ENCODE results near the gene TMEM30B. TPM values are rescaled to one million over a fixed set of nuclear protein-coding genes. Genes with fewer than 3 reads are reported as not detected.
"Not testable (repeated sequence)": the region's sequence is repeated elsewhere in the genome, so short reads cannot be mapped to it uniquely, and the experiment has no call there.

TMEM30B gene
- total RNA-seq, 4 donors from 2014 or later, result 32.7 to 42.0 (median 36.8) TPM

DNA sequence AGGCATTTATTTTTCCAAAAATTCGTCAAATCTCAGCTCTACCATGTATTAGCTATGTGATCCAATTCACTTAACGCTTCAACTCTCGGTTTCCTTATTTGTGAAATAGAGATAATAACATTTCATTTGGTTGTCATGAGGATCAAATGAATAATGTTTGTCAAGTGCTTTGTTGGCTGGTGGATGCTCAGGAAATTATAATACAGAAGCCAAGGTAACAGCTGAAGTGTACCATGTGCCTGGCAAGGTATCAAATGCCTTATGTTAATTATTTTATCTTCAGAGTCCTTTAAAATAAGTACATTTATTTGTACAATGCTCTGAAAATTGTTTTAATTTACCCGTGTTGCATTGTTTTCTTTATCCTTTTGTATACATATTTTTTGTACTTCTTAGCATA lies 34.2 kb upstream of the TMEM30B start:
- Histone ChIP-seq H3K4me1 (no peaks in the 10 kb centered on the region), H3K4me3 (no peak overlapping the region), H3K9me3 (no peaks in the 10 kb centered on the region), H3K27me3 (no peaks in the 10 kb centered on the region), H3K27ac (no peak overlapping the region), H3K36me3 (no peaks in the 10 kb centered on the region)
- TF ChIP-seq EP300 (IDR thresholded peaks at IDR 0.05) (no peak), POLR2A (IDR thresholded peaks at IDR 0.05) (no peak)
- TF ChIP-seq, protein P1, sequence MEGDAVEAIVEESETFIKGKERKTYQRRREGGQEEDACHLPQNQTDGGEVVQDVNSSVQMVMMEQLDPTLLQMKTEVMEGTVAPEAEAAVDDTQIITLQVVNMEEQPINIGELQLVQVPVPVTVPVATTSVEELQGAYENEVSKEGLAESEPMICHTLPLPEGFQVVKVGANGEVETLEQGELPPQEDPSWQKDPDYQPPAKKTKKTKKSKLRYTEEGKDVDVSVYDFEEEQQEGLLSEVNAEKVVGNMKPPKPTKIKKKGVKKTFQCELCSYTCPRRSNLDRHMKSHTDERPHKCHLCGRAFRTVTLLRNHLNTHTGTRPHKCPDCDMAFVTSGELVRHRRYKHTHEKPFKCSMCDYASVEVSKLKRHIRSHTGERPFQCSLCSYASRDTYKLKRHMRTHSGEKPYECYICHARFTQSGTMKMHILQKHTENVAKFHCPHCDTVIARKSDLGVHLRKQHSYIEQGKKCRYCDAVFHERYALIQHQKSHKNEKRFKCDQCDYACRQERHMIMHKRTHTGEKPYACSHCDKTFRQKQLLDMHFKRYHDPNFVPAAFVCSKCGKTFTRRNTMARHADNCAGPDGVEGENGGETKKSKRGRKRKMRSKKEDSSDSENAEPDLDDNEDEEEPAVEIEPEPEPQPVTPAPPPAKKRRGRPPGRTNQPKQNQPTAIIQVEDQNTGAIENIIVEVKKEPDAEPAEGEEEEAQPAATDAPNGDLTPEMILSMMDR (IDR thresholded peaks at IDR 0.05), result no peak
- 85% methylated on average over 4 of the region's 4 CpGs for WGBS
- DNase-seq (ENCODE audit: low spot score in 2 of 2), result no peak

GRCh38 chr14:61308701-61309100 lies 27.6 kb upstream of the TMEM30B start:
- H3K36me3 ChIP-seq; H3K4me1 ChIP-seq; H3K9me3 ChIP-seq; H3K27me3 ChIP-seq; H3K4me3 ChIP-seq; H3K27ac ChIP-seq; DNase-seq (ENCODE audit: low spot score in 2 of 2): not testable (repeated sequence)
- WGBS, result 90% methylated on average over 4 of the region's 4 CpGs

DNA sequence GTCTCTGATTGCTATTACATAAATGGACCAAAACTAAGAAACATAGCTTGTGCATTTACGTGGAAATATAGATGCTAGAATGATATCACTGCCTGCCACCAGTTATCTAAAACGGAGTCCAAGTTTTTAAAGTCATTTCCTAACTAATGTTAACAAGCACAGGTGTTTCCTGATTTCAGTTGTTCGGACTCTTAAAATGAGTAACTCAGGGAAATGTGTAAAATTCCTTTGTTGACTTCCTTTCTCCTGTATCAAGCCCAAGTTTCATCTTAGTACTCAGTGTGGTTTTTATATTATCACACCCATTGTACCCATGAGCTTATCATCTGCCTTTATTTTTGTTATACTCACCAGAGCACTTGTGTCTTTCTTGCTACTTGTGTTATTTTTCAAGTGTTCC lies 27.1 kb upstream of the TMEM30B start:
- H3K4me3 ChIP-seq, result no peak overlapping the region
- no peaks in the 10 kb centered on the region for H3K27me3 ChIP-seq
- no peaks in the 10 kb centered on the region for H3K9me3 ChIP-seq
- 47% methylated on average over 3 of the region's 3 CpGs for WGBS
- no peak overlapping the region for H3K27ac ChIP-seq
- DNase-seq (ENCODE audit: low spot score in 2 of 2), result no peak
- no peaks in the 10 kb centered on the region for H3K36me3 ChIP-seq
- no peaks in the 10 kb centered on the region for H3K4me1 ChIP-seq
- TF ChIP-seq POLR2A (IDR thresholded peaks at IDR 0.05) (no peak), POLR2AphosphoS5 (IDR thresholded peaks at IDR 0.05) (no peak), EP300 (IDR thresholded peaks at IDR 0.05) (no peak)
- TF ChIP-seq, protein P1 (IDR thresholded peaks at IDR 0.05), result no peak

DNA sequence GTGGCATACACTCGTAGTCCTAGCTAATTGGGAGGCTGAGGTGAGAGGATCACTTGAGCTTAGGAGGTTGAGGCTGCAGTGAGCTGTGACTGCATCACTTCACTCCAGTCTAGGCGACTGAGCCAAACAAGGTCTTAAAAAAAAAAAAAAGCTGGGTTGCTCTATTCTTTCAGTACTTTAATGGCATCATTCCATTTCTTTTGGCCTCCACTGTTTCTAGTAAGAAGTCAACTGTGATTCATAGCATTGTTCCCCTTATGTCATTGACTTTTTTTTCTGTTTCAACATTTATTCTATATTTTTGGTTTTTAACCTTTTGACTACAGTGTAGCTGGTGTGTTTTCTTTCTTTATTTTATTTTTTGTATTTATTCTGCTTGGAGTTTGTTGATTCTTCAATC lies 23.6 kb upstream of the TMEM30B start:
- no peaks in the 10 kb centered on the region for H3K9me3 ChIP-seq
- no peak for DNase-seq (ENCODE audit: low spot score in 2 of 2)
- H3K27ac ChIP-seq, result no peak overlapping the region

DNA sequence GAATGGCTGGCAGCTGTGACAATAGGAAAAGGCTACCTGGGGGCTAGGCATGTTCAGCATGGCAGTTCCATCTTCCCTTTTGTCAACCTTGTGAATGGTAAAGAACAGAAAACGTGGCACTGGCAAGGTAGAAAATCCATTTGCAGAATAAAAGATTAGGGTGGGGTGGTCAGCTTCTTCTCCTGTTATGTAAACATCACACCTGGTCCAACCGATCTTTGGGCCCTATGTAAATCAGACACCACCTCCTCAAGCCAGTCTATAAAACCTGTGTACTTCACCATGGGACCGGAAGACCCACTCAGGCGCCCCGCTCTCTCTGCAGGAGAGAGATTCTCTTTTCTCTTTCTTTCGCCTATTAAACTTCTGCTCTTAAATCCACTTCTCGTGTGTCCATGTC lies 19.6 kb upstream of the TMEM30B start:
- Histone ChIP-seq H3K27me3 (no peaks in the 10 kb centered on the region), H3K9me3 (no peaks in the 10 kb centered on the region), H3K4me1 (peaks cover 4% of the 10 kb centered on the region), H3K4me3 (no peak overlapping the region), H3K27ac (no peak overlapping the region), H3K36me3 (no peaks in the 10 kb centered on the region)
- no peak for DNase-seq (ENCODE audit: low spot score in 2 of 2)
- WGBS, result 91% methylated on average over 7 of the region's 7 CpGs
- TF ChIP-seq, protein P1 (IDR thresholded peaks at IDR 0.05), result no peak
- TF ChIP-seq EP300 (IDR thresholded peaks at IDR 0.05), result no peak

More for the DNA sequence above, 23.6 kb upstream of the TMEM30B start:
- H3K27me3 ChIP-seq, result no peaks in the 10 kb centered on the region
- TF ChIP-seq, protein P1 (IDR thresholded peaks at IDR 0.05), result no peak
- TF ChIP-seq POLR2AphosphoS5 (IDR thresholded peaks at IDR 0.05) (no peak), POLR2A (IDR thresholded peaks at IDR 0.05) (no peak), EP300 (IDR thresholded peaks at IDR 0.05) (no peak)
- WGBS, result 97% methylated on average over 2 of the region's 2 CpGs
- no peaks in the 10 kb centered on the region for H3K4me1 ChIP-seq
- no peaks in the 10 kb centered on the region for H3K36me3 ChIP-seq
- H3K4me3 ChIP-seq, result no peak overlapping the region

- 38% methylated on average over 2 of the region's 2 CpGs for WGBS
- DNase-seq (ENCODE audit: low spot score in 2 of 2), result no peak
- Histone ChIP-seq H3K27ac (no peak overlapping the region), H3K4me3 (no peak overlapping the region), H3K4me1 (peaks cover 4% of the 10 kb centered on the region), H3K9me3 (no peaks in the 10 kb centered on the region), H3K36me3 (no peaks in the 10 kb centered on the region), H3K27me3 (no peaks in the 10 kb centered on the region)
- no peak for TF ChIP-seq POLR2A (IDR thresholded peaks at IDR 0.05)
- TF ChIP-seq EP300 (IDR thresholded peaks at IDR 0.05), result no peak
- TF ChIP-seq POLR2AphosphoS5 (IDR thresholded peaks at IDR 0.05), result no peak
- TF ChIP-seq, protein P1 (IDR thresholded peaks at IDR 0.05), result no peak
These were observed 19.1 kb upstream of the TMEM30B start for GRCh38 chr14:61300209-61300608.

Data from suprapubic skin (tissue), 4 donors.